GM19240 (cell line): Measurements from ENCODE around the gene PDIA3.

Source experiments
- DNase-seq: peaks from one replicate; pipeline ENCODE4 v3.0.0; 2011; ENCODE audit warnings: low spot score; ENCODE audit not compliant: insufficient read length

Gene PDIA3

GRCh38 chr15:43821505-43821904 lies 75.3 kb downstream of the PDIA3 start:
- no peak for DNase-seq
